ENCODE measurements around the gene CCDC185.

Gene CCDC185

DNA sequence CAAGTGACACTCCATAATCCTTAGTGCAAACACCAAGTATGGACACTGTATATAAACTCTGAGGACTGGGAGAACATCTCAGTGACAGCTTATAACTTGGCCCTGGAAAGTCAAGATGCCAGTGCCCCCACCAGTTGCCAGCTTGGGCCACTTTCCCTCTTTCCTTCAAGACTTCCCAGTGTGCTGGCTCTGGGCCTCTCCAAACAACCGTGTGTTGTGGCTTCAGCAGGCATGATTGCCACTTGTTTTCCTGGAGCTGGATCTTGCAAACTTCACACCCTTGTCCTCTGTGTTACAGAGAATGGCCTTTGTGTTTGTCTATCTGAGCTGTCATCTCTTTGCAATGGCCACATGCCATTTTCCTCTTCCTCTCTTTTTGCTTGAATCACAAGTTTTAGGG, 37.0 kb downstream of the CCDC185 start:
- DNase-seq (ENCODE audit: low spot score) = no peak

DNA sequence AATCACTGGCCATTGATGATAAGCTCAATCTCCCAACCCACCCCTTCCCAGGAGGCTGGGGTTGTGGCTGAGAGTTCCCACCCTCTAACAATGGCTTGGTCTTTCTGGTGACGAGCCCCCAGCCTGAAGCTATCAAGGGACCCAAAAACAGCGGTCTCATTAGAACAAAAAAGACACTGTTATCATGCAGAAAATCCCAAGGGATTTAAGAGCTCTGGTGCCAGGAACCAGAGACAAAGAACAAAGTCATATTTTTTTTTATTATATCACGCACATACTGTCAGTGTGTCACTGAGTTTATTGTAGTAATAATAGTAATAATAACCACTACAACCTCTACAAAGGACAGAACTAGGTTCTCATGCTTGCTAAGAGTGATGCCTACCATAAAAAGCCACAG, 43.9 kb downstream of the CCDC185 start:
- no peak for DNase-seq (ENCODE audit: low spot score)

DNA sequence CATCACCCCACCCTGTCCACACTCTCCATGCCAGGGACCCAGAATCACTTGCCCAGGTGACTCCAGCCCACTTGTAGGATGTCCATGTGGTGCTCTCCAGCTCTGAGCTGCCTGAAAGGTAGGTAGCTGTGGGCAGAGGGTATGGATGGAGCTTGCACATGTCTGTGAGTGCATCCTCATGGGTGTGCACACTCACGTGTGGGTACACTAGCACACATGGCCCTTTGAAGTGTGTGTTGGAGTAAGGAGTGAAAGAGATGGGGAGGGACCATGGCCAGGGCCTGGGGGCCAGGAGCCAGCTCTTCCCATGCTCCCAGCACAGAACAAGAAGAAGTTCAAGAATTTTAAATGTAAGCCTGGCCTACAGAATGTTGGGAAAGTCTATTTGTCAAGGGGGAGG, 50.2 kb downstream of the CCDC185 start:
- DNase-seq (ENCODE audit: low spot score) = no peak

DNA sequence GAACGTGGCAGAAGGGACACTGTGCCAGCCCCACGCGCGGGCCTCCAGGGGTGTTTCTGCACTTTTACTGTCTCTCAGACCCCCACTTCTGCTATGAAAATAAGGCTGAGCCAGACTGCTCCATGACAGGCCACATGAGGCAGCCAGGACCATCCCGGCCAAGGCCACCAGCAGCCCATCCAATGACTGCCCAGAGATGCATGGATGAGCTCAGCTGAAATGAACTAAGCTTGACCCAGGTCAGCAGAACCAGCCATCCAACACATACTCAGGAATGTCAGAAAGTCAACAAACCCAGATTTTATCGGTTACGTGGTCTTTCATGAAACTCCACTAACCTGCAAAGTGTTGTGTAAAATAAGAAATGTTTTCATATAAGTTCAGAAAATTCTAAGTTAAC, 51.2 kb downstream of the CCDC185 start:
- no peak for DNase-seq (ENCODE audit: low spot score)
